ENCODE measurements around the gene FRMPD1.

DNA sequence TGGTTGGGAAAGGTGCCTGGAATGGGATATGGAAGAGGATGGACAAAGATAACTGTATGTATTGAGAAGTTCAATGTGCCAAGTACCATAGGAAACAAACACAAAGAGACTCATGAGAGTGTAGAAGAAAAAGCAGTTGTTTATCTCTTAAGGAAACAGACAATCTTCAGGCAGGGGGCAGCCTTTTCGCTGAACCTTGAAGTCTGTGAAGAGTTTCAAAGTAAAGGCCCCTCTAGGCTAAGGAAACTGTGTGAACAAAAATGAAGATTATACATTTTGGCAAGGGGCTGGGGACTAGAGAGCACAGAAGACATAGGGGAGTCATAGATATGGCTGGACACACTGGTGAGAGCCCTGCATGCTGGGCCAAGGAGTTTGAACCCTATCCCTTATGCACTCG is 27.5 kb upstream of the FRMPD1 start:
- TF ChIP-seq POLR2A (IDR thresholded peaks at IDR 0.05), result no peak
- no peak for TF ChIP-seq CTCF (IDR thresholded peaks at IDR 0.05)

Measured in heart left ventricle (tissue), 13 donors.